AG10803 (cell line): ENCODE results near the gene RAB40B.
A peak's percentile ranks its signal among the peaks of the same experiment; 100 is the strongest.

Source experiments
- DNase-seq: peaks from one replicate; pipeline ENCODE4 v3.0.0; 2010; ENCODE audit warnings: low read depth
- H3K4me3 ChIP-seq: 2 replicates; pipeline ENCODE4 v1.5.1; 2011; ENCODE audit warnings: mild to moderate bottlenecking, low read length, control low read depth
- CTCF ChIP-seq: conservative IDR thresholded peaks from 2 replicates; pipeline ENCODE4 v1.5.1; 2011; ENCODE audit warnings: mild to moderate bottlenecking, low read length, control low read depth, inconsistent platforms

RAB40B gene

GRCh38 chr17:82722341-82723013 is 24.0 kb upstream of the RAB40B start:
- TF ChIP-seq CTCF: no peak
- no peak overlapping the region for H3K4me3 ChIP-seq
- DNase-seq: no peak

GRCh38 chr17:82720204-82720603 is 21.7 kb upstream of the RAB40B start:
- no peak for DNase-seq
- H3K4me3 ChIP-seq: no peak overlapping the region
- TF ChIP-seq CTCF: no peak

- DNase-seq: no peak
- no peak overlapping the region for H3K4me3 ChIP-seq
- TF ChIP-seq CTCF: no peak
Observed at GRCh38 chr17:82718986-82719685, 20.6 kb upstream of the RAB40B start.

GRCh38 chr17:82716203-82717010 is 17.9 kb upstream of the RAB40B start, which contains the start of gene FN3KRP:
Gene FN3KRP, plus strand, starts transcription at chr17:82716706. Its CDS starts 50 bp downstream, at chr17:82716756.
- H3K4me3 ChIP-seq: peak within 1 kb of the TSS; percentile 77
- no peak for TF ChIP-seq CTCF
- peak; percentile 89 for DNase-seq

GRCh38 chr17:82713071-82713723 is 14.7 kb upstream of the RAB40B start:
- DNase-seq: no peak
- TF ChIP-seq CTCF: no peak
- no peak overlapping the region for H3K4me3 ChIP-seq

- no peak for TF ChIP-seq CTCF
- no peak for DNase-seq
- H3K4me3 ChIP-seq: no peak overlapping the region
Observed at GRCh38 chr17:82710499-82711232, 12.2 kb upstream of the RAB40B start.
